NCI-H2081 (cell line): Measurements from ENCODE around the gene KCNE3.
A peak's percentile ranks its signal among the peaks of the same experiment; 100 is the strongest.
"Not testable (repeated sequence)": the region's sequence is repeated elsewhere in the genome, so short reads cannot be mapped to it uniquely, and the experiment has no call there.

Experiments
- DNase-seq, 2 experiments: peaks; one replicate each; lab custom pipeline; 2025; lab: John Stamatoyannopoulos, UW

The KCNE3 gene

DNA sequence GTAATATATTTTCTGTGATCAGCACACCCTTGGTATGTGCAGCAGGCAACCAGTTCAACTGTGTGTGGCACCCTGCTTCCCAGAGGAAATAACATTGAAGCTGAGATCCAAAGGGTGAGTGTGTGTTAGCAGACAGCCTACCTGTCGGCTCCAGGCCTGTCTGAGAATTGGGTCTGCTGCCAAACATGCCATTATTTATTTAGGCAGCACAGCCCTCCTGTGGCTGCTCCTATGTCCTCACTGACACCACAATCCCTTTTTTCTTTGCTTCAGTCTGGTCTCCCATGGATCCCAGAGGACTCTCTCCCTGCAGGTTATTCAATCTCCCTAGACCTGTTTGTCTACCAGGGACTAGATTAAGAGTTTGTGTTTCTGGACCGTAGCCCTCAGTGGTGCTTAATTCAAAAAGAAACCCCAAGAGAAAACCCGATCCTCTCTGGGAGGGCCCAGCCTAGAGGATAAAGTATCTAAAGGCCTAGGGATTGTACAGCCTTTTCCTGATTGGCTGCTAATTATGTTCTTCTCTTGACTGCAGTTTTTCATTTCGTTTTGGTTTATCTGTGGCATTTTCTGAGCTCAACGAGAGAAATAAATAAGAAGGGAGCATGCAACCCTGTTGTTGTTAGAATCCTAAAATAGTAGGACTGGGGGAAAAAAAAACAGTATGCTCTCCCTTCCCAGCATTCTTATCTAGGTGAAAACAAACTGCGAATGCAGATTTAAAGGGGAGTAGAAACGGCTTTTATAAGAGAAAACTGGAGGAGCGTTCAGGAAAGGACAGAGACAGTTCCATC lies 24.1 kb downstream of the KCNE3 start:
- DNase-seq: peak; percentile 82 to 93

DNA sequence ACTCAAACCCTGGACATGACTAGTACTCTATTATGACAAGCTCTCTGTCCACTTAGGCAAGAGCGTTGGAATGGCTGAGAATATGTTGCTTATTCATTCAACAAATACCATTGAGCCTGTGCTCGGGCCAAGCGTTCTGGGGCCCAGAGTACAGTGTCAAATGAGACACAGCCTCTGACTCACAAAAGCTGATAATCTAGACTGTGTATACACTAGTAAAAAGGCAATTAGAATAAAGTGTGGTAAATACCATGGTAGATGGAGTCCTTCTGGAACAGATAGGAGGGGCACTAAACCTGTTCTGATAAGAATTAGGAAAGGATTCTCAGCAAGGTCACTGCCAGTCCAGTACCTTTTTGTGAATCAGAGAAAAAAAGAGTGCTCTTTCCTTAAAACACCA lies 24.7 kb downstream of the KCNE3 start:
- no peak for DNase-seq

DNA sequence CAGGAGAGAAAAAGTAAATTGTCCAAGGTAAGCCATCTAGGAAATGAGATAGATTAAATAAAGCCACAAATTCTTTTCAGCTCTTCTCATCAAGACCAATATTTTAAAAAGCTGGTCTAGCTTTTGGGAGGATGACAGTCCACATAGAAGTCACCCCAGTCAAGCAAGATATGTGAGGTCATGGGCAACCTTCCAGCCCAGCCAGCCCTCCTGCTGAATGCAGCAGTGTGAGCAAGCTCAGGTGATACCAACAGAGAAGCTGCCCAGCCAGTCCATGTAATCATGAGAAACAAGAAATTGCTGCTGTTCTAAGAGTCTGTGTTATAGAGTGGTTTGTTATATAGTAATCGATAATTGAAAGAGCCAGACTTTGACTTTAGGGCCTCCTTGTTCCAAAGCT lies 28.7 kb downstream of the KCNE3 start:
- DNase-seq: no peak

DNA sequence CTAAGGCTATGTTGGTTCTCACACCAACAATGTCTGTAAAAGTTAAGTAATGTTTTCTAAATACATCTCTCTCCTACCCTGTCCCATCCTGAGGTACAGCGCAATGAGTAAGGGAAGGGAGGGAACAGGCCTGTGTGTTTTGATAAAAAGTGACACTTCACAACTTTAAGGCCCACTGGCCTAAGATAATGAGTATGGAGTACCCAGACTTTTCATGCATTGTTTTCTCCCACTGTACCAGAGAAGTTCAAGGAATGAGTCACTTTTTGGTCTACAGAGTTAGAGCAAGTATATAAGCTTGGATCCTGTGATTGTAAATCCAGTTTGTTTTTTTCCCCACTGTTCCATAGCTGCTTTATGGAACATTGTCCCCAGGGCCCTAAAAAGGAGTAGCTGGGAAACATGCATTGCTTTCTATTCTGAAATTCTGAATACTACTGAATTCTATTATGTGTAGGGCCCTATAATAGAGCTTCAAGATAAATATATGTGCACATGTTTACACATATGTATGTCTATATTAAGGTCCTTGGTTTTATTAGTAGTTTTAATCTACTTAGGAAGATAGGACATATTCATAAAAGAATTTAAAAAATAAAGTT lies 29.8 kb downstream of the KCNE3 start:
- DNase-seq: no peak

- DNase-seq: no peak
Observed at GRCh38 chr11:74434528-74434927, 32.8 kb downstream of the KCNE3 start.

GRCh38 chr11:74429205-74429604 lies 38.1 kb downstream of the KCNE3 start:
- no peak for DNase-seq

- no peak for DNase-seq
Observed at GRCh38 chr11:74427384-74427886, 39.9 kb downstream of the KCNE3 start.

DNA sequence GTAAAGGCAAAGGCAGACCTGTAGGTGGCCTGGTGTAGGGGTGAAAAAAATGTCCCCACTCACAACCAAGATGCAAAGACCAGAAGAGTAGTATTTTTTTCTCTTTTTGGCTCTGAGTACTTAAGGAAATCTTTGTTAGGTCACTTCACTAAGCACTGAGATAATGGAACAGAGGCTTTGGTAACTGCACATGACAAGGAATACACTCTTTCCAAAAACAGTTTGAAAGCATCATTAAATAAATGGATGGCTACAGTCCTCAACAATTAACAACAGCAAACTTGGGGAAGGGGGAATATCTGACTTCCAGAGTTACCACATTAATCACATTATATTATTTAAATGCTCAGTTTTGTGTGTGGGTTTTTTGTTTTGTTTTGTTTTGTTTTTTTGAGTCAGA lies 42.2 kb downstream of the KCNE3 start:
- no peak for DNase-seq

DNA sequence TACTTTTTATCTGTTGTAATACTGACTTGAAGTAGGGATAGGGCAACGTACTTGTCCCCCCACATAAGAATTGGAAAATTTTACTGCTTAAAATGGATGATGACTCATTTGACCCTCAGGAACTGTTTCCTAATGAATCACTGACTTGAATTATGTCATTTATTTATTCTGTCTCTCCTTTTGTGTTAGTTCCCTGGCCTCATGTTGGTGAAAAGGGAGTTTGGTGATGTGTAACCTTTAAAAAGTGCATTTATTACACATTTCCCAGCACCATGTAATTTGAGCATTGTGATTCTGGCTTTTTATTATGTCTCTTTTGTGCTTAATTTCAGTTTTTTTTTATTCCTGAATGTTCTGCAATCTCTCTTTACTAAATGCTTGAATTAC lies 48.8 kb downstream of the KCNE3 start:
- DNase-seq: peak; percentile 6 to 35

DNA sequence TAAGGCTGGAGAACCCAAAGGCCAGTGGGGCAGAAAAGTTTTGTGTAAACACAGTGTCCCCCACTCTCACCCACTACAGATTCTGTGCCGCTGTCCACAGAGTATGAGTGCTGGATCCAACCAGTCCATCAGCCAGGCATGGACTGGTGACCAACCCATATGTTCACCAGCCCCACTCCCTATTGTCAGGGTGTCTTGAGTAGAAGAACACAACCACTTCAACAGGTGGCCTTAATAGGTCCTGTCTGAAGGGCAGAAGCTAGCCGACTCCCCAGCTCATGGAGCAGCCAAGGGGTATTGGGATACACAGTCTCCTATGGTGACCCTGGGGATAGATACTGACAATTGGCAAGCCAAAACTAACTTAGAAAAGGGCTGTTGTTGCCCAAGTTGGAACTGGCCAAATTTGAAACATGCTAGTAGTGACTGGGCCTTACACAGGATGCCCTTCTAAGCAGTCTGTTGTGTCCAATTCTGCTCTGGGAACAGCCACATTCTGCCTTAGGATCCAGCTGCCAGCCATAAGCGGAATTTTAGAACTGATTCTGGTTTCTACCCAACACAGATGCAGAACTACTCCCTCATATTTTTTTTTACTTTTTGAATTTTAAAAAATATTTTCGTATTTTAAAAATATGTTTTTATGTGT lies 49.4 kb downstream of the KCNE3 start:
- DNase-seq: no peak

DNA sequence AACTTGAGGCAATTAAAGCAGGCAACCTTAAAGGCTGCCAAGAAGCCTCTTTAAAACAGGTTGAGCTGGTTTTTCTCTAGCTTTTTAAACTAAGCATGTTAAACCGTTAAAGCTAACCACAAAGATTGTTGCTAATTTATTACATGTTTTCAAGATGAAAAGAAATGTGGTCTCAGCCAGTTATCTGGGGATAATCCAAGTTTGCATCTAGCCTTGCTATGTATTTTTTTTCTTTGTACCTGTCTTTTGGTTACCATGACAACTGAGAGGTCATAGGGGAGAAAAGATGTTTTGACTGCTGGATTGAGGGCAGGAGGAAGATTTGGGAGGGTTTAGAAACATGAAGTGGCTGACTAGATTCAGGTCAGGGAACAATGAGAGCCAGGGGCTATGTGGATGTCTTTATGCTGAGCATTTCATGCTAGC lies 50.0 kb downstream of the KCNE3 start:
- no peak for DNase-seq

GRCh38 chr11:74416974-74417373 lies 50.4 kb downstream of the KCNE3 start:
- DNase-seq: not testable (repeated sequence)

DNA sequence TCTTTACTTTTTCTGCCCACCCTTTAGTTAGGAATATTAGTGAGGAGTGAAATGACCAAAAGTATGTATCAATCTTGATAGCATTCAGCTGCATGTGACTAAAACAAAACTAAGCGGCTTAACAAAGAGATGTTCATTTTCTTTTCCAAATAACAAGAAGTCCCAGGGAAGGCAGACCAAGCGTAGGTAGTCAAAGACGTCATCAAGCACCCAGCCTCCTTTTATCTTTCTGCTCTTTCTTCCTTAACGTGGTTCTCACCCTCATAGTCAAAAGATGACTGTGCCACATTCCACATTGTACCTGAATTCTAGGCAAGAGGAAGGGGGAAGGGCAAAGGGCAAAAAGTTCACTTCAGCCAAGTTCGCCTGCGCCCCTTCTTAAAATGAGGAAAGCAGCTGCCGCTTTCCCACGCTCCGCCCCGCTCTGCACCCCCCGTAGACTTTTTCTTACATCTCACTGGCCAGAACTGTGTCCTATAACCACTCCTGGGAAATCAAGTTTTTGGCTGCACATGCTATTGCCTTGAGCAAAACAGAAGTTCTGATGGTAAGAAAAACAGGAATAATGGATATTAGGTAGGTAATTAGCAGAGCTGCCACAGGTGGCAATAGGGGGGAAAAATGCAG lies 54.5 kb downstream of the KCNE3 start:
- no peak for DNase-seq

GRCh38 chr11:74412321-74412720 lies 55.0 kb downstream of the KCNE3 start:
- DNase-seq: no peak

DNA sequence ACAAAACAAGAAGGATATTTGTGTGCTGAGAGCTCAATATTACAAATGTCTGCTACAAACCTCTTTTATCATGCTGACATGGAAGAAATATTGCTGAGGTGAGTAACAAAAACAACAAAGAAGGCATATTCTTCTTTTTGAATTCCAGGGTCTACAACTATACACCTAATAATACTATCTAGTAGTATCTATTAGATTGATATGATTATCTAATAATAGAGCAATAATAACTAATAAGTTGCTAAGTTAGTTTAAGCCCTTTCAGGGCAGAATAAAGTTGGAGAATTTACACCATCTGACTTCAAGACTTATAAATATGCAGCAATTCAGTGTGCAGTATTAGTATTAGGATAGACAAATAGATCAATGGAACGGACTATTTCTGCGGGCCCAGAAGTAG lies 57.7 kb downstream of the KCNE3 start:
- DNase-seq: no peak
